ENCODE measurements around the gene MED13.

GRCh38 chr17:61972311-61972710 is 92.8 kb downstream of the MED13 start:
- TF ChIP-seq, protein P1, sequence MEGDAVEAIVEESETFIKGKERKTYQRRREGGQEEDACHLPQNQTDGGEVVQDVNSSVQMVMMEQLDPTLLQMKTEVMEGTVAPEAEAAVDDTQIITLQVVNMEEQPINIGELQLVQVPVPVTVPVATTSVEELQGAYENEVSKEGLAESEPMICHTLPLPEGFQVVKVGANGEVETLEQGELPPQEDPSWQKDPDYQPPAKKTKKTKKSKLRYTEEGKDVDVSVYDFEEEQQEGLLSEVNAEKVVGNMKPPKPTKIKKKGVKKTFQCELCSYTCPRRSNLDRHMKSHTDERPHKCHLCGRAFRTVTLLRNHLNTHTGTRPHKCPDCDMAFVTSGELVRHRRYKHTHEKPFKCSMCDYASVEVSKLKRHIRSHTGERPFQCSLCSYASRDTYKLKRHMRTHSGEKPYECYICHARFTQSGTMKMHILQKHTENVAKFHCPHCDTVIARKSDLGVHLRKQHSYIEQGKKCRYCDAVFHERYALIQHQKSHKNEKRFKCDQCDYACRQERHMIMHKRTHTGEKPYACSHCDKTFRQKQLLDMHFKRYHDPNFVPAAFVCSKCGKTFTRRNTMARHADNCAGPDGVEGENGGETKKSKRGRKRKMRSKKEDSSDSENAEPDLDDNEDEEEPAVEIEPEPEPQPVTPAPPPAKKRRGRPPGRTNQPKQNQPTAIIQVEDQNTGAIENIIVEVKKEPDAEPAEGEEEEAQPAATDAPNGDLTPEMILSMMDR (IDR thresholded peaks at IDR 0.05), result no peak
- TF ChIP-seq POLR2A (IDR thresholded peaks at IDR 0.05), result no peak
- TF ChIP-seq EP300 (IDR thresholded peaks at IDR 0.05), result no peak

Data from stomach (tissue), 4 donors.